Inflammatory macrophage treated with lipopolysaccharide for 1 hour (primary cell): ENCODE data around the gene SLMAP.

Experiments used
- DNase-seq, 2 donors: peaks; one replicate each; pipeline ENCODE4 v3.0.0-alpha.2; 2020 to 2022

The SLMAP gene

DNA sequence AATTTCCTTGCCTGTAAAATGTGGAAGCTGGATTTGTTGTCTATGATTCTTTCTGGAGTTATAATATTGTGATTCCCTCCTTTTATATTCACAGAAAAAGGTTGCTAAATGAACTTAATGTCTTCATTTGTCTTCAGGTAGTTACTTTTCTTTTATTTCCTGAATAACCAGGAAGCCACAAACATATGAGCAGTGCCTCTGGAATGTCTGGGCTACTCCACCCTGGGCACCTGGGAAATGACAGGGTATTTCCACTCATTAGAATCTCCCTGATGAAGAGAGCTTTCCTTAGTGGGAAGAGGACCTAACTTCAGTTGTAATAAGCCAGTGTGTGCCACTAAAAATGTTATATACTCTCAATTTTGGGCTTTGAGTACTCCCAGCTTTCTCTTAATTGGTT lies 3.8 kb upstream of the SLMAP start:
- no peak for DNase-seq

- no peak for DNase-seq
Measured at GRCh38 chr3:57753016-57753415, 3.1 kb upstream of the SLMAP start.

GRCh38 chr3:57755368-57755675 lies 787 bp upstream of the SLMAP start:
- DNase-seq, result peak; percentile 42 to 48

DNA sequence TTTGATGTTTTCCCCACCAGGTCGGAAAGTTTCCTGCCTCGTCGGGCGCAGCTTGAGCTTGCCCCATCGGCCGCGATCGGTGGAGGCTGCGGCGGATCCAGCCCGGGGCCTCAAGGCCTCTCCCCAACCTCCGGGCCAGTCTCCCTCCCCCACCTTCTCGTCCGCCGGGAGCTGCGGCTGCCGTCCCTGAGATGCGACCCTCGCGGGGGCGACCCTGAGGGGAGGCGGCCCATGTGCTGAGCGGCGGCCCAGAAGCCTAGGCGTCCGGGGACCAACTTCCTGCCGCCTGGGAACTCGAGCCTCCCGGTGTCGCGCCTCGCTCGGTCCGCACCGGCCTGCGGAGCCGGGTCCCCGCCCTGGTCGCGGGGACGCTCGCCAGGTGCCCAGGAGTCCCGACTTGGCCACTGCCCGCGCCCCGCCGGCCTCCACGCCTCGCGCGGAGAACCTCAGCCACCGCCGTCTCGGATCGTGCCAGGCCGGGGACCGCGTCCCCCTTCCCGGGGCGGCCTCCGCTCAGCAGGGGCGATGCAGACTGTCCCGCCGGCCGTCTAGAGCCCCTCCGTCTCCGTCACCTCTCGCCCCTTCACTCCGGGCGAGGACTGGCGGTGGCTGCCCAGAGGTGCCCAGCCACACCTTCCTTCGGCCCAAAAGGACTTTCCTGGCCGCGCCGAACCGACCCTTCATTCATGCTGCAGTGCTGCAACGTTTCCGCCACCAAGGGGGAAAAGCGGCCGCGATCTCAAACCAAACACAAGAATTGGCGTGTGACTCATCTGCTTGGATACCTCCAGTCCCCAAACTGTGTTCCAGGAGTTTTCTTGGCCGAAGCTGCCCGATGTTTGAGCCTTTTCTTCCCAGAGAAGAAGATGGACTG lies 656 bp downstream of the SLMAP start:
- peak; percentile 16 to 30 for DNase-seq

DNA sequence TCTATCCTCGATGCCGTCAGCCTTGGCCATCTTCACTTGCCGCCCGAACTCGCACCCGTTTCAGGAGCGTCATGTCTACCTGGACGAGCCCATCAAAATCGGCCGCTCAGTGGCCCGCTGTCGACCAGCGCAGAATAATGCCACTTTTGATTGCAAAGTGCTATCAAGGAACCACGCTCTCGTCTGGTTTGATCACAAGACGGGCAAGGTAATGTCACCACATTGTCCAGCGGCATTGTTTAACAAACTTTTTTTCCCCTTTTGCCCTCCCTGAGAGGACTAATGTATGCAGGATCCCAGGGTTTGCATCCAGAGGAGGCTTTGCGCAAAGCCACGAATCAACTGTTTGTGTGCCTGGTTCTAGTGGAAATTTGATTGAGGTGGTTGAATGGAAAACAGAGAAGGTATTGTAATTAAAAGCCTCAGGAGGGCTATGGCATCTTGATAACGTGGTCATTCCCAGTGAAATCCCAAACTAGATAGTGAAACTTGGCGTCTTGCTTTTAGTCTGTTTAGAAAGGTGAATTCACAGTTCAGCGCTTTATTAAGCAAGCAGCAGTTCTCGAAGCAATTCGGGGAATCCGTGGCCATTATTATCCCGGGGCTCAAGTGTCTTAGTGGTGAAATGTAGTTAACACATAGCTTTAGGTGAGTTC lies 1.7 kb downstream of the SLMAP start:
- DNase-seq, result no peak

GRCh38 chr3:57758686-57759085 lies 2.6 kb downstream of the SLMAP start:
- no peak for DNase-seq

- no peak for DNase-seq
Measured at GRCh38 chr3:57764794-57765193, 8.7 kb downstream of the SLMAP start.

DNA sequence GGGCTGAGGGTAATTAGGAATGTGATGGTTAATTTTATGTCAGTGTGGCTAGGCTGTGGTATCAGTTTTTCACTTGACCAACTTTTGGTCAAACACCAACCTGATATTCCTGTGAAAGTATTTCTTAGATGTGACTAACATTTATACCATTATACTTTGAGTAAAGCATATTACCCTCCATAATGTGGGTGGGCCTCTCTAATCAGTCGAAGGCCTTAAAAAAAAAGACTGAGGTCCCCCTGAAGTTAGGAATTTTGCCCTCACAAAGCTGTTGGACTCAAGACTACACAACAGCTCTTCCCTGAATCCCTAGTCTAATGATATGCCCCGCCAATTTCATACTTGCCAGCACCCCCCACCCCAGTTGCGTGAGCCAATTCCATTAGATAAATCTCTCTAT lies 12.5 kb downstream of the SLMAP start:
- no peak for DNase-seq

DNA sequence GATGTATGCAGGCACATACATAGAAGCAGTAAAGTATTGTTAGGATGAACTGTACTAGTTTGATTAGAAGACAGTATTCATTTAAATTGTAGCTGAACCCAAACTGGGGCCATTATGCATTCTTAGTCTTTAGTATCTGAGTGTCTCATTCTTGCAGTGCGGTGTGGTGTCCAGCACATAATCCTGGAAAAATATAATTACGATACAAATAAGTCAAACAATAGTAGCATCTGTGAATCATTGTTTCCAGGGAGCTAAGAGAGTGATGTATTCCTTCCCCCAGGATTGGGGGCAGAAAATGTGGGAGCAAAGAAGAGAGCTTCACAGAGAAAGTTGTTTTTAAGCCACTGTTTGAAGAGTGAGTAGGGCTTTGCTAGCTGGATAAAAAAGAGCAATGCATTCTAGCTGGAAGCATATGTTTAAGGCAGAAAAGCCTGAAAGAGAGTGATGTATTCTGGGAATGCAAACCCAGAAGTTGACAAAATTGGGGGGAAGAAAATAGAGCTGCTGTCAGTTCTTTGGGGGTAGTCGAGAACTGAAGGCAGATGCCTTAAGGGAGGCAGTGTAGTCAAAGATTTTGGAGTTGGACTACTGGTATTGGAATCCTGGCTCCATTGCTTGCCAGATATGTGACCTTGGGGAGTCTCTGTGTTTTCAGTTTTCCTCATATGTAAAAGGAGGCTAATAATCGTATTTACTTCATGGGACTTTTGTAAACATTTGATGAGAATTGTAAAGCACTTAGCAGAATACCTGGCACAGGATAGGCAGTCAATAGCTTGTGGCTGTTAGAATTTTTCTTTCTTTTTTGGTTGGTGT lies 14.1 kb downstream of the SLMAP start:
- no peak for DNase-seq

DNA sequence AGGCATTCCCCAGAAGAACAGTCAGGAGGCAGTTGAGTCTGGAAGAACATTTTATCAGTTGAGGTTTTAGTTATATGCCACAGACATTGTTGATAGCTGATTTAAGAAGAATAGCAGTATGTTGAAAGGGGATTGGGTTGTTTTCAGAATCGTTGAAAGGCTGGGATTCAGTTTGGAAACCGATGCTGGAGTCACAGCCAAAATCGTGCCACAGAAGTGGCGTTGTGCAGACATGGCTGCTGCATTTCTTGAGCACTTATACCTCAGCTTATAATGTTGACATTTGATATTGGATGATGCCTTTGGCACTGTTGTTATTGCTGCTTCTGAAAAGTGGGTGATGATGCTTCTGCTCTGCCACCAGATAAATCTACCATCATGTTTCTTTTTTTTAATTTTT lies 16.1 kb downstream of the SLMAP start:
- DNase-seq, result no peak

- DNase-seq, result no peak
Measured at GRCh38 chr3:57777774-57778173, 21.7 kb downstream of the SLMAP start.

- DNase-seq, result no peak
Measured at GRCh38 chr3:57778494-57778893, 22.4 kb downstream of the SLMAP start.

DNA sequence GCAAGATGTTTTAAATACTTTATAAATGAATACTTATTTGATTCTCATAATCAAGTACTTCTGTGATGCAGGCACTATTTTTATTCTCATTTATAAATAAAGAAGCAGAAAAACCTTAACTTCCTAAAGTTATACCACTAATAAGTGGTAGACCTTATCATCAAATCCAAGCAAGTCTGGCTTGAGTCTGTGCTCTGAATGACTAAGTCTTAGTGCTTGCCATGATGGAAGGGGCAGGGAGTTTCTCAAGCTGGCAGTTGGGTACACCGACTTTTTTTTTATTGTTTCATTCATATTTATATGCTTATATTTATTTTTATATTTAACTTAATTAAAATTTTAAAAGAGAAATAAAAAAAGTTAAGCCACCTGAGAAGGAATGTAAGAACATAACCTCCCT lies 23.6 kb downstream of the SLMAP start:
- DNase-seq, result no peak

- no peak for DNase-seq
Measured at GRCh38 chr3:57783186-57784088, 27.3 kb downstream of the SLMAP start.

- no peak for DNase-seq
Measured at GRCh38 chr3:57784089-57784735, 28.1 kb downstream of the SLMAP start.

GRCh38 chr3:57785446-57785845 lies 29.3 kb downstream of the SLMAP start:
- no peak for DNase-seq

DNA sequence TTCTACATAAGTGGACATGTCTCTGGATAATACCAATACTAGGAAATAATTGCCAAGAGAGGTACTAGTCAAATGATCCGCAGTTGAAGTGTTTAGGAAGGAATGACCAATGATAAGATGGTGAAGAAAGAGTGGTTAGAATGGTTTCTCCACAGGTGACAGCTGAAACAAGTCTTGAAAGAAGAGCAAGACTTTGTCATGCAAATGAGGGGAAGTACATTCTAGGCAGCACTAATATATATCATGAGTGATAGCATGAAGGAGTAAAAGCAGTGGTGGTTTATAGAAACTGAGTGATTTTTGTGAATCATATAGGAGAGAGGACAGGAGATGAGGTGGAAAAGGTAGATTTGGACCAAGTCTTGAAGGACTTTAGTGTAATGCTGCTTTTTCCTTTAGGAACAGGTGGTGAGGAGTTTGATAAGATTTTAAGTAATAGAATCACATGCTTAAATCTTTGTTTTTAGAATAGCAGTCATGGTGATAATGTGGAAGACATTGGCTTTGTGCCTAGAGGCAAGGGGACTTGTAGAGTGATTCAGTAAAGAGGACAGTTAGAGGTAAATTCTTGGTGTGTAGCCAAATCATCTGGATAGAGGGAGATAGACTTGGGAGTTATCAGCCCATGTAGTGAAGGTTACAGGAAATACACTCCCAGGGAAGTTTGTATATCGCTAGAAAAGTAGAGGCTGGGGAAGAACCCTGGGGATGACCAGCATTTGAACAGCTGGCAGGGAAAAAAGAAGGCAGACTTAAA lies 31.9 kb downstream of the SLMAP start:
- DNase-seq, result no peak

- DNase-seq, result no peak
Measured at GRCh38 chr3:57788624-57789018, 32.5 kb downstream of the SLMAP start.

GRCh38 chr3:57791245-57791644 lies 35.1 kb downstream of the SLMAP start:
- DNase-seq, result peak; percentile 65 to 70

DNA sequence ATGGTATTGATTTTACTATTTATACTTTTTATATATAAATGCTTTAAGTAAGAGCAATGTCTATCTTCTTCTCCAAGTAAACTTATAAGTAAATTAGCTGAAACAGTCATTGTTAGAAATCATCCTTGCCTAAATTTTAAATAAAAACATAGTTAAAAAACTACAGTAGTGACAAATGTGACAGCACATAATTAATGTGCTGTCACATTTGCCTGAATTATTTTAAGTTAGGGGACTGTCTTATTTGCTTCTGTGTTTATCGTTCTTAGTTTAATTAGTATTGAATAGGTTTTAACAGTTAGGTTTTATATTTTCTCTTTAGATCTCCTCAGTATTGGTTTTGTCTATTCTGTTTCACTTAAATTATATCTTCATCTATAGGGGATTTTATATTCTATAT lies 36.1 kb downstream of the SLMAP start:
- no peak for DNase-seq

- no peak for DNase-seq
Measured at GRCh38 chr3:57793737-57794187, 37.7 kb downstream of the SLMAP start.
